PC-9 (cell line): ENCODE results near the gene NCMAP. TPM values are rescaled to one million over a fixed set of nuclear protein-coding genes. Genes with fewer than 3 reads are reported as not detected.

Experiments used
- BruUV-seq: library from RNA; stranded (reverse); fragments of 400-500 nt; replicated peaks from 2 replicates; lab custom pipeline; 2021; lab: Mats Ljungman, UMichigan
- CTCF ChIA-PET: fragments of 300-600 bp; sonication (Branson Sonifier 250); formaldehyde crosslinking; loops from one replicate; lab custom pipeline; 2022; ENCODE audit warnings: antibody characterized with exemption; lab: Charles Lee
- POLR2A ChIA-PET: fragments of 300-600 bp; sonication (Branson Sonifier 250); formaldehyde crosslinking; loops from one replicate; lab custom pipeline; 2022; ENCODE audit warnings: antibody characterized with exemption; ENCODE audit not compliant: unreplicated experiment; lab: Charles Lee
- DNase-seq, 2 experiments: peaks; one replicate each; pipeline versions ENCODE4 v3.0.0 to v3.0.0-alpha.2; 2015 to 2022; ENCODE audit warnings: mixed read lengths in 1 of 2
- H2AFZ ChIP-seq: fragments of 200-600 bp; sonication (generic); 2 replicates; pipeline ENCODE4 v1.8.1; 2017; ENCODE audit warnings: antibody characterized with exemption
- H3F3A ChIP-seq: fragments of 200-600 bp; sonication (generic); 2 replicates; pipeline ENCODE4 v1.8.1; 2017; ENCODE audit warnings: antibody characterized with exemption, mild to moderate bottlenecking, low read depth; ENCODE audit not compliant: insufficient read depth
- H3K27ac ChIP-seq: fragments of 200-600 bp; sonication (generic); 2 replicates; pipeline ENCODE4 v1.6.1; 2016; ENCODE audit warnings: mixed run types
- H3K27me3 ChIP-seq: fragments of 200-600 bp; sonication (generic); 2 replicates; pipeline ENCODE4 v1.6.1; 2016; ENCODE audit warnings: low read depth, mixed run types; ENCODE audit not compliant: insufficient read depth
- H3K36me3 ChIP-seq: fragments of 200-600 bp; sonication (generic); 2 replicates; pipeline ENCODE4 v1.6.1; 2016; ENCODE audit warnings: low read depth, mixed run types
- H3K4me1 ChIP-seq: fragments of 200-600 bp; sonication (generic); replicated peaks from 2 replicates; pipeline ENCODE4 v1.6.1; 2016; ENCODE audit warnings: mixed run types; ENCODE audit not compliant: insufficient read depth
- H3K4me2 ChIP-seq: fragments of 200-600 bp; sonication (generic); 2 replicates; pipeline ENCODE4 v1.6.1; 2017; ENCODE audit warnings: mixed run types
- H3K4me3 ChIP-seq: fragments of 200-600 bp; sonication (generic); 2 replicates; pipeline ENCODE4 v1.6.1; 2016; ENCODE audit warnings: mixed run types
- H3K79me2 ChIP-seq: fragments of 200-600 bp; sonication (generic); 2 replicates; pipeline ENCODE4 v1.6.1; 2017; ENCODE audit warnings: low read depth, mixed run types
- H3K9me2 ChIP-seq: fragments of 200-600 bp; sonication (generic); 2 replicates; pipeline ENCODE4 v1.8.1; 2017; ENCODE audit warnings: mild to moderate bottlenecking; ENCODE audit not compliant: insufficient read depth
- H3K9me3 ChIP-seq: fragments of 200-600 bp; sonication (generic); 2 replicates; pipeline ENCODE4 v1.8.1; 2016; ENCODE audit warnings: low read depth; ENCODE audit not compliant: insufficient read depth
- H4K20me1 ChIP-seq: fragments of 200-600 bp; sonication (generic); 2 replicates; pipeline ENCODE4 v1.8.1; 2017; ENCODE audit not compliant: insufficient read depth
- EZH2 ChIP-seq: fragments of 200-600 bp; sonication (generic); IDR thresholded peaks from 2 replicates; pipeline ENCODE4 v1.8.0; 2017; ENCODE audit warnings: antibody characterized with exemption, low read depth
- intact Hi-C: fragments of 100-400 bp; cut with micrococcal nuclease; formaldehyde crosslinking; loops from one replicate; pipeline ENCODE4 v1.10.0; 2022; ENCODE audit not compliant: unreplicated experiment
- total RNA-seq: library from RNA; stranded (reverse); gene quantifications from 2 replicates; pipeline ENCODE4 v1.2.3, GENCODE V29; 2021
- TF ChIP-seq, protein P1 (sequence below): fragments of 200-600 bp; sonication (generic); conservative IDR thresholded peaks from 2 replicates; pipeline ENCODE4 v1.6.1; 2017; ENCODE audit warnings: mixed run types, antibody characterized with exemption, mild to moderate bottlenecking, moderate library complexity

Gene NCMAP
- total RNA-seq, 1 experiment from 2014 or later = 0.20 TPM

DNA sequence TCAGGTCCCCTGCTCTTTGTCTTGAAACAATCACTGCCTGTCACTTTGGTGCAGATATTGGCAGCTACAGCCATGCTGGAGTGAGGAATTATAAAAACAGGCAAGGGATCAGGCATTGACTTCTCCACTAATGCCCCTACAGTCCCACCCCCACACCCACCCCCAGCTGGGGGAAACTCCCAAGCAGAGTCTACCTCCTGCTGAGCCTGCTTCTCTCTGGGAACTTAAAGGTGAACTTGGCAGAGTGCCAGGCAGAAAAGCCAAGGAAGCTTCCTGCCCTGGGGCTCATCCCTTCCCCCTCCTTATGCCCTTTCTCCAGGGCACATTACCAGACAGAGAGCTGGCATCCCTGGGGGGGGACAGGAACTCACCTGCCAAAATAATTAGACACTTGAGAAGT, 6.7 kb downstream of the NCMAP start:
- peaks cover 30% of the 10 kb centered on the region for H3K4me1 ChIP-seq
- no peaks in the 10 kb centered on the region for H3K27me3 ChIP-seq
- H3K4me2 ChIP-seq = peak overlapping the region; percentile 49
- H3K36me3 ChIP-seq = no peaks in the 10 kb centered on the region
- no peaks in the 10 kb centered on the region for H3K9me2 ChIP-seq
- no peak overlapping the region for H3K4me3 ChIP-seq
- no TSS peak for BruUV-seq
- no peak overlapping the region for H3K27ac ChIP-seq
- no peaks in the 10 kb centered on the region for H4K20me1 ChIP-seq
- H2AFZ ChIP-seq = no peak overlapping the region
- CTCF ChIA-PET = interaction anchor here (0.7 kb wide), 3 partner anchors 35 to 359 kb away, joined by 3 to 9 read pairs (median 7); no protein-coding TSS in a partner anchor
- intact Hi-C loops = loop anchor here (10.0 kb wide), 1 partner anchor 148 kb away; the partner anchor contains the start of genes NIPAL3 and STPG1
- H3F3A ChIP-seq = peaks cover 29% of the 10 kb centered on the region; the same call in 1 of the 2 replicates
- POLR2A ChIA-PET = interaction anchor here (0.6 to 0.7 kb wide), 2 partner anchors 108 to 147 kb away, joined by 4 to 7 read pairs; partner anchors contain the start of gene NIPAL3
- H3K9me3 ChIP-seq = no peaks in the 10 kb centered on the region
- DNase-seq = peak; percentile 39 to 70
- TF ChIP-seq, protein P1, sequence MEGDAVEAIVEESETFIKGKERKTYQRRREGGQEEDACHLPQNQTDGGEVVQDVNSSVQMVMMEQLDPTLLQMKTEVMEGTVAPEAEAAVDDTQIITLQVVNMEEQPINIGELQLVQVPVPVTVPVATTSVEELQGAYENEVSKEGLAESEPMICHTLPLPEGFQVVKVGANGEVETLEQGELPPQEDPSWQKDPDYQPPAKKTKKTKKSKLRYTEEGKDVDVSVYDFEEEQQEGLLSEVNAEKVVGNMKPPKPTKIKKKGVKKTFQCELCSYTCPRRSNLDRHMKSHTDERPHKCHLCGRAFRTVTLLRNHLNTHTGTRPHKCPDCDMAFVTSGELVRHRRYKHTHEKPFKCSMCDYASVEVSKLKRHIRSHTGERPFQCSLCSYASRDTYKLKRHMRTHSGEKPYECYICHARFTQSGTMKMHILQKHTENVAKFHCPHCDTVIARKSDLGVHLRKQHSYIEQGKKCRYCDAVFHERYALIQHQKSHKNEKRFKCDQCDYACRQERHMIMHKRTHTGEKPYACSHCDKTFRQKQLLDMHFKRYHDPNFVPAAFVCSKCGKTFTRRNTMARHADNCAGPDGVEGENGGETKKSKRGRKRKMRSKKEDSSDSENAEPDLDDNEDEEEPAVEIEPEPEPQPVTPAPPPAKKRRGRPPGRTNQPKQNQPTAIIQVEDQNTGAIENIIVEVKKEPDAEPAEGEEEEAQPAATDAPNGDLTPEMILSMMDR = no peak
- no peak for TF ChIP-seq EZH2
- no peaks in the 10 kb centered on the region for H3K79me2 ChIP-seq

GRCh38 chr1:24564695-24565094, 8.8 kb downstream of the NCMAP start:
- no peak for TF ChIP-seq EZH2
- TF ChIP-seq, protein P1 = no peak
- H3K79me2 ChIP-seq = no peaks in the 10 kb centered on the region
- H3F3A ChIP-seq = peaks cover 15% of the 10 kb centered on the region; the same call in 1 of the 2 replicates
- no peak overlapping the region for H3K27ac ChIP-seq
- ChIA-PET CTCF (no interaction called here), POLR2A (no interaction called here)
- intact Hi-C loops = loop anchor here (10.0 kb wide), 1 partner anchor 150 kb away; the partner anchor contains the start of genes NIPAL3 and STPG1
- BruUV-seq = no TSS peak
- DNase-seq = no peak
- H3K36me3 ChIP-seq = no peaks in the 10 kb centered on the region
- no peaks in the 10 kb centered on the region for H3K9me2 ChIP-seq
- H3K4me3 ChIP-seq = no peak overlapping the region
- no peaks in the 10 kb centered on the region for H3K9me3 ChIP-seq
- H2AFZ ChIP-seq = no peak overlapping the region
- peaks cover 31% of the 10 kb centered on the region for H3K4me1 ChIP-seq
- H3K27me3 ChIP-seq = no peaks in the 10 kb centered on the region
- no peaks in the 10 kb centered on the region for H4K20me1 ChIP-seq
- no peak overlapping the region for H3K4me2 ChIP-seq

- TF ChIP-seq, protein P1 = no peak
- no peak for TF ChIP-seq EZH2
- no peaks in the 10 kb centered on the region for H3K27me3 ChIP-seq
- no peaks in the 10 kb centered on the region for H3K9me2 ChIP-seq
- no peaks in the 10 kb centered on the region for H3K36me3 ChIP-seq
- no peak overlapping the region for H3K4me3 ChIP-seq
- no peak overlapping the region for H3K4me2 ChIP-seq
- DNase-seq = no peak
- H3K79me2 ChIP-seq = no peaks in the 10 kb centered on the region
- no TSS peak for BruUV-seq
- ChIA-PET POLR2A (no interaction called here), CTCF (no interaction called here)
- intact Hi-C loops = loop anchor here (10.0 kb wide), 1 partner anchor 152 kb away; the partner anchor contains the start of genes NIPAL3 and STPG1
- H3F3A ChIP-seq = peaks cover 6% of the 10 kb centered on the region; the same call in 1 of the 2 replicates
- no peak overlapping the region for H3K27ac ChIP-seq
- H4K20me1 ChIP-seq = no peaks in the 10 kb centered on the region
- no peaks in the 10 kb centered on the region for H3K9me3 ChIP-seq
- no peak overlapping the region for H2AFZ ChIP-seq
- peaks cover 31% of the 10 kb centered on the region for H3K4me1 ChIP-seq
Observed at GRCh38 chr1:24566236-24566867, 10.5 kb downstream of the NCMAP start.
